Smooth muscle cell (in vitro differentiated cells): ENCODE data around the gene CENPC. TPM values are rescaled to one million over a fixed set of nuclear protein-coding genes. Genes with fewer than 3 reads are reported as not detected.

Source experiments
- DNase-seq: peaks from one replicate; lab custom pipeline; 2025; ENCODE audit not compliant: unreplicated experiment; lab: John Stamatoyannopoulos, UW
- H2AFZ ChIP-seq: fragments of 200-600 bp; sonication (generic); 2 replicates; pipeline ENCODE4 v1.6.0; 2016; ENCODE audit warnings: antibody characterized with exemption, low read depth, mild to moderate bottlenecking
- H3F3A ChIP-seq: fragments of 200-600 bp; sonication (generic); 2 replicates; pipeline ENCODE4 v1.6.0; 2017; ENCODE audit warnings: antibody characterized with exemption, low read depth
- H3K27ac ChIP-seq: fragments of 200-600 bp; sonication (generic); 2 replicates; pipeline ENCODE4 v1.5.1; 2016; ENCODE audit warnings: low read depth, mild to moderate bottlenecking
- H3K27me3 ChIP-seq: fragments of 200-600 bp; sonication (generic); 2 replicates; pipeline ENCODE4 v1.6.1; 2016; ENCODE audit warnings: low read depth, mild to moderate bottlenecking
- H3K36me3 ChIP-seq: fragments of 200-600 bp; sonication (generic); 2 replicates; pipeline ENCODE4 v1.5.1; 2016; ENCODE audit warnings: low read depth
- H3K4me1 ChIP-seq: fragments of 200-600 bp; sonication (generic); 2 replicates; pipeline ENCODE4 v1.5.1; 2016; ENCODE audit warnings: low read depth
- H3K4me2 ChIP-seq: fragments of 200-600 bp; sonication (generic); 2 replicates; pipeline ENCODE4 v1.6.0; 2016; ENCODE audit warnings: mild to moderate bottlenecking
- H3K4me3 ChIP-seq: fragments of 200-600 bp; sonication (generic); 2 replicates; pipeline ENCODE4 v1.5.1; 2016; ENCODE audit warnings: mild to moderate bottlenecking
- H3K79me2 ChIP-seq: fragments of 200-600 bp; sonication (generic); 2 replicates; pipeline ENCODE4 v1.6.0; 2016; ENCODE audit warnings: low read depth, mild to moderate bottlenecking
- H3K9ac ChIP-seq: fragments of 200-600 bp; sonication (generic); 2 replicates; pipeline ENCODE4 v1.6.0; 2016; ENCODE audit warnings: low read depth
- H3K9me3 ChIP-seq: fragments of 200-600 bp; sonication (generic); replicated peaks from 2 replicates; pipeline ENCODE4 v1.5.1; 2016; ENCODE audit warnings: low read depth
- H4K20me1 ChIP-seq: fragments of 200-600 bp; sonication (generic); 2 replicates; pipeline ENCODE4 v1.6.0; 2016; ENCODE audit warnings: low read depth
- CTCF ChIP-seq: fragments of 200-600 bp; sonication (generic); IDR thresholded peaks from 2 replicates; pipeline ENCODE4 v1.5.1; 2017; ENCODE audit warnings: borderline replicate concordance, mild to moderate bottlenecking, antibody characterized with exemption; ENCODE audit not compliant: insufficient read depth, poor library complexity, severe bottlenecking
- WGBS: methylation state at CpG from one replicate; pipeline ENCODE4 v1.1.7; 2016; ENCODE audit warnings: low lambda C conversion rate; 5-methylcytosine and 5-hydroxymethylcytosine counted together
- polyA plus RNA-seq: library from polyadenylated mRNA; unstranded; fragments of >200 nt; fragmentation: Nextera tagmentation; extraction: Ambion mirVana; gene quantifications from 2 replicates; pipeline ENCODE4 v1.2.1, GENCODE V29; 2016
- total RNA-seq: library from RNA; depleted of rRNA; stranded (reverse); fragments of >200 nt; gene quantifications from 2 replicates; pipeline ENCODE4 v1.2.3, GENCODE V29; 2014

The CENPC gene
- total and polyA plus RNA-seq, 2 experiments from 2014 or later, result 11.2 to 22.3 TPM

DNA sequence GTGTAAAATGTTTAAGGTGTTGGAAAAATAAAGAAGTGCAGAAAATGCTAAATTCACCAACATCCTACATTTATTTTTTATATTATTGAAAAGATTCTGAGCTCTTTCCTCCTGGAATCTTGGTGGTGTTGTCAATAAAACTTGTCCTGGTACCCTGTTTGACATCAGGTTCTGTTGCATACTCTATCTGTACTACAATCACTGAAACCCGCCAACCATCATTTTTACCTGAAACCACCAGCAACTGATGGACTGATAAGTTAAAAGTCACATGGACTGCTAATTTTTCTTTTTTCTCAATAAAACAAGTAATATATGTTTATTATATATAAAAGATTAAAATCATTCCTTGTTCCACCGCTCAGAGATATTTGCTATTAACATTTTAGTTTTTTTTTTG lies 36.6 kb upstream of the CENPC start:
- no peaks in the 10 kb centered on the region for H3K4me1 ChIP-seq
- no peak overlapping the region for H3K27ac ChIP-seq
- no peak overlapping the region for H3K9ac ChIP-seq
- H3K79me2 ChIP-seq, result no peaks in the 10 kb centered on the region
- peak overlapping the region; percentile 45 for H3K4me2 ChIP-seq
- no peaks in the 10 kb centered on the region for H3K36me3 ChIP-seq
- no peaks in the 10 kb centered on the region for H4K20me1 ChIP-seq
- no peaks in the 10 kb centered on the region for H3F3A ChIP-seq
- WGBS, result 50% methylated on average over 2 of the region's 2 CpGs
- DNase-seq, result no peak
- peak overlapping the region; percentile 34 for H2AFZ ChIP-seq
- TF ChIP-seq CTCF, result no peak
- H3K4me3 ChIP-seq, result no peak overlapping the region
- H3K27me3 ChIP-seq, result no peaks in the 10 kb centered on the region
- no peaks in the 10 kb centered on the region for H3K9me3 ChIP-seq

GRCh38 chr4:67581208-67581857 lies 36.0 kb upstream of the CENPC start:
- Histone ChIP-seq H3K9me3 (no peaks in the 10 kb centered on the region), H3K79me2 (no peaks in the 10 kb centered on the region), H3K4me1 (no peaks in the 10 kb centered on the region), H3K4me3 (no peak overlapping the region), H3K4me2 (peak overlapping the region; percentile 45), H3F3A (no peaks in the 10 kb centered on the region), H3K36me3 (no peaks in the 10 kb centered on the region), H3K27ac (no peak overlapping the region), H3K9ac (no peak overlapping the region), H3K27me3 (no peaks in the 10 kb centered on the region), H4K20me1 (no peaks in the 10 kb centered on the region), H2AFZ (peak overlapping the region; percentile 34)
- no peak for DNase-seq
- WGBS, result 66% methylated on average over 8 of the region's 8 CpGs
- TF ChIP-seq CTCF, result no peak

DNA sequence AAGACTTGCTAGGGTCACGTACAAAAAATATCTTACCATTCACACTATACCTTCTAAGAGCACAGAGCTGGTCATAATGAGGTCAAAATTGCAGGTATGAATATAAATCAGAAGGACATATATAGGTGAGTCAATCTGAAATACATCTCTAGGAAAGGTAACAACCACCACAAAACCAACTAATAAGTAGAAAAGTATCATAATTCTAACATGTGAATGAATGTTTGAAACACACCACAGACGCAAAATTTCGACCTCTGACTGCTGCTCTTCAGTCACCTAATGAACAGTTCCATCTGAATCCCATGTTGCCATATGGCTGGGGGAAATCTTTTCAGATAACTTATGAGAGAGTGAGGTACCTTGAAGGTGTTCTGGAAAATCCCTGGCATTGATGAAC lies 35.3 kb upstream of the CENPC start:
- H3F3A ChIP-seq, result no peaks in the 10 kb centered on the region
- no peak for DNase-seq
- no peak overlapping the region for H3K9ac ChIP-seq
- no peaks in the 10 kb centered on the region for H3K79me2 ChIP-seq
- H3K9me3 ChIP-seq, result no peaks in the 10 kb centered on the region
- no peaks in the 10 kb centered on the region for H3K36me3 ChIP-seq
- WGBS, result 81% methylated on average over 3 of the region's 3 CpGs
- H4K20me1 ChIP-seq, result no peaks in the 10 kb centered on the region
- no peak overlapping the region for H3K27ac ChIP-seq
- no peaks in the 10 kb centered on the region for H3K27me3 ChIP-seq
- no peak for TF ChIP-seq CTCF
- no peaks in the 10 kb centered on the region for H3K4me1 ChIP-seq
- no peak overlapping the region for H3K4me2 ChIP-seq
- H2AFZ ChIP-seq, result no peak overlapping the region
- H3K4me3 ChIP-seq, result no peak overlapping the region

- no peaks in the 10 kb centered on the region for H3K79me2 ChIP-seq
- DNase-seq, result no peak
- no peaks in the 10 kb centered on the region for H3K4me1 ChIP-seq
- no peak overlapping the region for H3K4me2 ChIP-seq
- no peaks in the 10 kb centered on the region for H3F3A ChIP-seq
- H3K9me3 ChIP-seq, result no peaks in the 10 kb centered on the region
- no peak overlapping the region for H3K9ac ChIP-seq
- H3K27me3 ChIP-seq, result no peaks in the 10 kb centered on the region
- no peak overlapping the region for H3K4me3 ChIP-seq
- H4K20me1 ChIP-seq, result no peaks in the 10 kb centered on the region
- H3K27ac ChIP-seq, result no peak overlapping the region
- H2AFZ ChIP-seq, result no peak overlapping the region
- TF ChIP-seq CTCF, result no peak
- H3K36me3 ChIP-seq, result no peaks in the 10 kb centered on the region
- 94% methylated on average over 1 of the region's 1 CpG for WGBS
Observed at GRCh38 chr4:67576538-67576937, 31.2 kb upstream of the CENPC start.
